Bronchial epithelial cell (primary cell): Measurements from ENCODE around the gene PEX6. TPM values are rescaled to one million over a fixed set of nuclear protein-coding genes. Genes with fewer than 3 reads are reported as not detected.

ENCODE experiments used
- DNase-seq: peaks from one replicate; pipeline ENCODE4 v3.0.0-alpha.2; 2010; ENCODE audit warnings: low read depth
- FAIRE-seq: peaks from 2 replicates; lab custom pipeline; 2011; peaks lifted over from hg19 to GRCh38; lab: Jason Lieb, UNC
- H3K27me3 ChIP-seq: 2 replicates; pipeline ENCODE4 v1.5.1; 2011; ENCODE audit warnings: low read length; ENCODE audit not compliant: control insufficient read depth, insufficient read depth
- H3K36me3 ChIP-seq: 2 replicates; pipeline ENCODE4 v1.5.1; 2011; ENCODE audit warnings: low read length; ENCODE audit not compliant: control insufficient read depth, insufficient read depth
- H3K4me3 ChIP-seq: 2 replicates; pipeline ENCODE4 v1.5.1; 2011; ENCODE audit warnings: mild to moderate bottlenecking, low read depth, low read length, control low read depth
- total RNA-seq: library from RNA; depleted of rRNA; stranded (reverse); fragments of >200 nt; gene quantifications from 2 replicates; pipeline ENCODE4 v1.2.1, GENCODE V29; 2014
- TF ChIP-seq, protein P1 (sequence below): IDR thresholded peaks from 2 replicates; pipeline ENCODE4 v1.5.1; 2011; ENCODE audit warnings: mild to moderate bottlenecking, moderate library complexity, low read length, control low read depth, inconsistent platforms; ENCODE audit not compliant: insufficient read depth, severe bottlenecking

Gene PEX6
- total RNA-seq, 1 donor from 2014 or later, result 25.0 TPM

DNA sequence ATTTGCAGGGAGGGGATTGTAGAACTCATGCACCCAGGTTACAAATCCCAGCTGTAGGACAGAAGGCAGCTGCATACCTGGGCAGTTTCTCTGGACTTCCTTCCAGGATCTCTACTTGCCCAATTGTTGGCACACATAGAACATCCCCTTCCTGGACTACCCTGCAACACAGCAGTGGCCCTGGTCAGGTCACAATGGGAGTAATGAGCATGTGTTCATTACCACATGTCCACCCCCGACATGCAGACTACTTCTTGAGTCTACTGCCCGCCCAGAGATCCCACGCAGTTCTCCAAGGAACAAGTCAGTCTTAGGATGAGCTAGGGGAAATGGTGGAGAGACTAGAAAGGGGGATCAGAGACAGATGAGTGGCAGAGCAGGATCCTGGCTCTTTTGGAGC lies 5.1 kb downstream of the PEX6 start:
- TF ChIP-seq, protein P1, sequence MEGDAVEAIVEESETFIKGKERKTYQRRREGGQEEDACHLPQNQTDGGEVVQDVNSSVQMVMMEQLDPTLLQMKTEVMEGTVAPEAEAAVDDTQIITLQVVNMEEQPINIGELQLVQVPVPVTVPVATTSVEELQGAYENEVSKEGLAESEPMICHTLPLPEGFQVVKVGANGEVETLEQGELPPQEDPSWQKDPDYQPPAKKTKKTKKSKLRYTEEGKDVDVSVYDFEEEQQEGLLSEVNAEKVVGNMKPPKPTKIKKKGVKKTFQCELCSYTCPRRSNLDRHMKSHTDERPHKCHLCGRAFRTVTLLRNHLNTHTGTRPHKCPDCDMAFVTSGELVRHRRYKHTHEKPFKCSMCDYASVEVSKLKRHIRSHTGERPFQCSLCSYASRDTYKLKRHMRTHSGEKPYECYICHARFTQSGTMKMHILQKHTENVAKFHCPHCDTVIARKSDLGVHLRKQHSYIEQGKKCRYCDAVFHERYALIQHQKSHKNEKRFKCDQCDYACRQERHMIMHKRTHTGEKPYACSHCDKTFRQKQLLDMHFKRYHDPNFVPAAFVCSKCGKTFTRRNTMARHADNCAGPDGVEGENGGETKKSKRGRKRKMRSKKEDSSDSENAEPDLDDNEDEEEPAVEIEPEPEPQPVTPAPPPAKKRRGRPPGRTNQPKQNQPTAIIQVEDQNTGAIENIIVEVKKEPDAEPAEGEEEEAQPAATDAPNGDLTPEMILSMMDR, result no peak
- Histone ChIP-seq H3K4me3 (no peak overlapping the region), H3K36me3 (peaks cover 7% of the 10 kb centered on the region), H3K27me3 (no peaks in the 10 kb centered on the region)
- DNase-seq (no peak), FAIRE-seq (no peak)

DNA sequence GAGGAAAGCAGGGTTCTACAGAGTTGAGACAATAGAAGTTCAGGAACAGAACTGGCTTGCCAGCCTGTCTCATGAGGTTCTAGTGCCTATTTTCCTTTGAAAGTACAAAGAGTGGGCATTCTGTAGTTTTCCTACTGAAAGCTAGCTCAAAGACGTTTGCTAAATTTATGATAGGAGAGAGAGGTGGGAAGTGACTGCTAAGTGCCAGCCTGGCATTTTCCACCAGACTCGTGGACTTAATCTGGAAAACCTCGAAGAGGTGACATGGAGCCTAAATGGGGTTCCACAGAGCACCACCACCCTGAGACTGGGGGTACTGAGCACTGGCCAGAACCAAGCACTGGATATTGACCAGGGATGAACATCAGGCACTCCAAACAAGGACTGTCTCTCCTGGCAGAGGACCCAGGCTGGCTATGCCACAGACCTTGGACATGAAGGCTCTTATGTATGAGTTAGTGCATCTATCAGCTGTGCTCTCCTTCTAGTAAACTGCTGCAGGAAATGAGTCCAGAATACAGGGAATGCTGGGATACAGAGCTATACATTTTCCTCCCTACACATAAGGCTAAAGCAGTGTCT lies 7.1 kb downstream of the PEX6 start:
- TF ChIP-seq, protein P1, result no peak
- no peak overlapping the region for H3K4me3 ChIP-seq
- no peak for DNase-seq
- no peak for FAIRE-seq
- H3K27me3 ChIP-seq, result no peaks in the 10 kb centered on the region
- H3K36me3 ChIP-seq, result peaks cover 14% of the 10 kb centered on the region

DNA sequence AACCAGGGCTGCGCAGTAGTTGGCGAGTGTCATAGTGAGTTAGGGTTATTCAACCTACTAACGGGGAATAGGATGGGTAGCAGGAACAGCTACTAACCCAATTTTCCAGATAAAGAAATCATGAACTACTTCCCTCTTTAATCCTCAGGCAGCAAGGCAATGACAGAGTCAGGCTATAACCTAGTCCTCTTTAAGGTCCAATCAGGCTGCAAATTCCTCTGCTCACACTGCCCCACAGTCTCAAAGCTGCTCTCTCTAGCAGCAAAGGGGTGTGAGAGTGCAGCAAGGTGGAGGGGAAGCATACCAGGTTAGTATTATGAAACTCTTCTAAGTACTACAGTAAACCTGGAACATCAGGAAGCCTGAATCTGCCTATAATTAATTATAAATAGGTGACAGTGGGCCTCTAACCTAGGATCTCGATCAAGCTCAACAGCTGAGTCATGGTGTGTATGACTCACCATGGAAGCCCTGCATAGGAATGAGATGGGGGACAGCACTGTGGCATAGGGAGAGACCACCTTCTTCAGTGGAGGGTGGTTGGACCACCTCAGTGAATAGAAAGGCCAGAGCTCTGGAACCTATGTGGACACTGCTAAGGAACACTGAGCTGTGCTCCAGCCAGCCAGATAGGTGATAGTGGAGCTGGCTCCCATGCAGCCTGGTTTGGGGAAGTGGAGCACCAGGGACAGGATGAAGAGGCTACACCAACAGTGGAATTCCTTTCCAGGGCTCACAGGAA lies 7.9 kb downstream of the PEX6 start:
- peaks cover 17% of the 10 kb centered on the region for H3K36me3 ChIP-seq
- no peaks in the 10 kb centered on the region for H3K27me3 ChIP-seq
- no peak overlapping the region for H3K4me3 ChIP-seq
- FAIRE-seq (no peak), DNase-seq (peak; percentile 56)
- TF ChIP-seq, protein P1, result no peak

DNA sequence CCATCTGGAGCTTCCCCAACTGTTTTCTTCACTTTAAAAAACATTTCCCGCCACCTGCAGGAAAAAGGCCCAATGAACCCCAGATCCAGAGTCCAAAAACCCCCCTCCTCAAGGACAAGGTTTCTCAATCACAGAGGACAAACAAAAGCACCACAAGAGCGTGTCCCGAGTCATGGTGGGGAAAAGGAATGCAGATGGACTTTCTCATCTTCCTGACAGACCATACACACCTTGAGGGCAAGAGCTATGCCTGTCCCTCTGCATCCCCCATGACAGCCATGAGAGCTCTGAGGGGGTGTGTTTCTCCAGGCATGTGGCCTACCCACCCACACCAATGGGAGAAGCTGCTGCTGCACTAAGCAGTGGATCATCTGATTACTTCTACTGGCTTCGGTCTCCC lies 9.0 kb downstream of the PEX6 start:
- H3K4me3 ChIP-seq, result no peak overlapping the region
- no peak for FAIRE-seq
- no peak for DNase-seq
- no peaks in the 10 kb centered on the region for H3K27me3 ChIP-seq
- H3K36me3 ChIP-seq, result peaks cover 23% of the 10 kb centered on the region
- TF ChIP-seq, protein P1, result no peak

DNA sequence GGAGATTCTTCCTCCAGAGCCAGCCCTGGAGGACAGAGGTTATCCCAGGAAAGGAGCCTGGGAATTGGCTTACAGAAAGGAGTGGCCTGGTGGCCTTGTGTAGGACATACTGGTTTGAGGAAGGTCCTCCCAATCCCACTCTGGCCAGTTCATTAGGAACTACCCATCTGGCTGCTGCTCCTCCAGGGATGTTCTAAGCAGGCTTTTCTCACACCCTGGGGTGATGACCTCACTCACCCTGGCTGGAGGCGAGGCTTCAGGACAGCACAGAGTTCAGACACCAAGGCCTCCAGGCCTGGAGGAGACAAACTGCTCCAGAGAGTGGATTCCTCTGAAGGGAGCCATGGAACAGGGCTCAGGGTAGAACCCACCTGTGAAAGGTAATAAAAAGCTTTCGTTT lies 9.6 kb downstream of the PEX6 start:
- no peak for FAIRE-seq
- Histone ChIP-seq H3K4me3 (no peak overlapping the region), H3K27me3 (no peaks in the 10 kb centered on the region), H3K36me3 (peaks cover 24% of the 10 kb centered on the region)
- no peak for DNase-seq
- TF ChIP-seq, protein P1, result no peak

DNA sequence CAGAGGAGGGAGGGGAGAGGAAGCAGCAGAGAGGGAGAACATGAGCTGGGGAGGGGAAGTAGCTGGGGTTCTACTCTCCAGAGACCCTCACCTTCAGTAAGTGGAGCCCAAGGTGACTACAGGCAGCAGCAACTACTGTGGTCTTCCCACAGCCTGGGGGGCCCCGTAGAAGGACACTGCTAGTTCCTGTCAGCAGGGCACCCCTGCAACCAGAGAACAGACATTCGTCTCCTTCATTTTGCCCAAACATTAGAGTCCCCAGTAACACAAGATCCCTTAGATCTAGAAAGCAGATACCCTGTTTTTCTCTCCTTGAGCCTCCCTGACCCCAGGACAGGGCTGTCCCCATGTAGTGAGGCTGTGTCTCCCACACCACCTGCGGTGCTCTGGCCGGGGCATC lies 10.2 kb downstream of the PEX6 start:
- H3K27me3 ChIP-seq, result no peaks in the 10 kb centered on the region
- no peak for FAIRE-seq
- peaks cover 26% of the 10 kb centered on the region for H3K36me3 ChIP-seq
- no peak for DNase-seq
- no peak overlapping the region for H3K4me3 ChIP-seq
- TF ChIP-seq, protein P1, result no peak
